ENCODE measurements around the gene KLHL17. TPM values are rescaled to one million over a fixed set of nuclear protein-coding genes. Genes with fewer than 3 reads are reported as not detected.

Gene KLHL17
- total and polyA plus RNA-seq, 10 of the 15 experiments (the other 5 are each of a cell fraction or from before 2014, with no cell fraction given): 0.03 to 30.6 (median 5.3) TPM

DNA sequence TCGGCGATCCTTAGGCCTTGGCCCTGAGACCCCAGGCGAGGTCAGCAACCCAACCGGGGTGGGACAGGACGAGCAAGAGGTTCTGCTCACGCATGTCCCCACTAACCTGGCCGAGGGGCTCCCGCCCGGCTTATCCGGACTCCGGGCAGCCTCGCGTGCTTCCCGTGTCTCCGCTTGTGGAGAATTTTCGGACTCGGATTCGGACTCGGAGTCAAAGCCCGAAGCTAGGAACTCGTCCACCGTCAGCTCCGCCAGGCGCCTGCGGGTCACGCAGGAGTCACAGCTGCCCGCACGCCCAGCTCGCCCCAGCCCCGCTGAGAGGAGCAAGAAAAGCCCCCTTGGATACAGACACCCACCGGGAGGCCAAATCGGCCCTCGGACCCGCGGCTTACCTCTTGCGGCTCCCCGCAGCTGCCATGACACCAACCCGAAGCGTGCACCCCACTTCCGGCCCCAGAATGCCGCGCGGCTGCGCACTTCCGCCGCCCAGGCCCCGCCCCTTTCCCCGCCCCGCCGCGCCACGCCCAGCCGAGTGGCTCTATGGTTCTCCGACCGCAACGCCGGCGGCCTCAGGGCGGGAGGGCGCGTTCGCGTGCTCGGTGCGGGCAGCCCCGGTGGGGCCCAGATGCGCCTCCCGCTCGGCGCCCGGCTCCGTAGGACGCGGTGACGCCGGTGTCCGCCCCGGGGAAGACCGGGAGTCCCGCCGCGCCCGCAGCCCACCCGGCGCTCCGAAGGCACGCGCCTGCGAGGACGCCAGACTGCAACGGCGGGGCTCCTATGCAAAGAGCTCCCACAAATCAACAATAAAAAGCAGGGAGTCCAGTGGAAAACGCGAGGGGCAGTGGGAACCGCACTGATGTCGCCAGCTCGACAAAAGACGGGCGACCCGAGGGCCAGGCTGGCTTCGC is 1.3 kb upstream of the KLHL17 start, which contains the start of gene NOC2L (continued):
- TF ChIP-seq TAF1 (IDR thresholded peaks at IDR 0.05; ENCODE audit: borderline replicate concordance, low read depth, low read length): peak; percentile 83; the same call in 1 of the 2 replicates
- peak; percentile 63 for TF ChIP-seq IKZF1 (conservative IDR thresholded peaks at IDR 0.05)
- TF ChIP-seq, protein P1, sequence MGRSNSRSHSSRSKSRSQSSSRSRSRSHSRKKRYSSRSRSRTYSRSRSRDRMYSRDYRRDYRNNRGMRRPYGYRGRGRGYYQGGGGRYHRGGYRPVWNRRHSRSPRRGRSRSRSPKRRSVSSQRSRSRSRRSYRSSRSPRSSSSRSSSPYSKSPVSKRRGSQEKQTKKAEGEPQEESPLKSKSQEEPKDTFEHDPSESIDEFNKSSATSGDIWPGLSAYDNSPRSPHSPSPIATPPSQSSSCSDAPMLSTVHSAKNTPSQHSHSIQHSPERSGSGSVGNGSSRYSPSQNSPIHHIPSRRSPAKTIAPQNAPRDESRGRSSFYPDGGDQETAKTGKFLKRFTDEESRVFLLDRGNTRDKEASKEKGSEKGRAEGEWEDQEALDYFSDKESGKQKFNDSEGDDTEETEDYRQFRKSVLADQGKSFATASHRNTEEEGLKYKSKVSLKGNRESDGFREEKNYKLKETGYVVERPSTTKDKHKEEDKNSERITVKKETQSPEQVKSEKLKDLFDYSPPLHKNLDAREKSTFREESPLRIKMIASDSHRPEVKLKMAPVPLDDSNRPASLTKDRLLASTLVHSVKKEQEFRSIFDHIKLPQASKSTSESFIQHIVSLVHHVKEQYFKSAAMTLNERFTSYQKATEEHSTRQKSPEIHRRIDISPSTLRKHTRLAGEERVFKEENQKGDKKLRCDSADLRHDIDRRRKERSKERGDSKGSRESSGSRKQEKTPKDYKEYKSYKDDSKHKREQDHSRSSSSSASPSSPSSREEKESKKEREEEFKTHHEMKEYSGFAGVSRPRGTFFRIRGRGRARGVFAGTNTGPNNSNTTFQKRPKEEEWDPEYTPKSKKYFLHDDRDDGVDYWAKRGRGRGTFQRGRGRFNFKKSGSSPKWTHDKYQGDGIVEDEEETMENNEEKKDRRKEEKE (IDR thresholded peaks at IDR 0.05): no peak
- peak; percentile 68 for TF ChIP-seq NR2F1 (conservative IDR thresholded peaks at IDR 0.05)
- TF ChIP-seq MXI1 (IDR thresholded peaks at IDR 0.05; ENCODE audit: low read depth, low read length): peak; percentile 76
- peak; percentile 74 for TF ChIP-seq MYC (IDR thresholded peaks at IDR 0.05; ENCODE audit: insufficient read depth, insufficient read length, insufficient replicate concordance, low read length, severe bottlenecking)
- TF ChIP-seq BACH1 (IDR thresholded peaks at IDR 0.05; ENCODE audit: borderline replicate concordance): no peak
- peak; percentile 88 for TF ChIP-seq GABPA (IDR thresholded peaks at IDR 0.05; ENCODE audit: low read depth)
- TF ChIP-seq TBL1XR1 (IDR thresholded peaks at IDR 0.05; ENCODE audit: low read depth, low read length): 0 out of 2 replicates have a peak, but pooled peaks have one; percentile 21
- no peak for TF ChIP-seq MEF2A (IDR thresholded peaks at IDR 0.05; ENCODE audit: insufficient read depth, low read depth, low read length)
